22Rv1 (cell line): ENCODE data around the gene ACOX2.

Experiments used
- H3K27ac ChIP-seq: fragments of 450-650 bp; 2 replicates; pipeline ENCODE4 v1.5.1; 2017
- CTCF ChIP-seq: fragments of 450-650 bp; IDR thresholded peaks from 2 replicates; pipeline ENCODE4 v1.5.1; 2017; ENCODE audit warnings: mild to moderate bottlenecking
- ZFX ChIP-seq: fragments of 450-650 bp; IDR thresholded peaks from 2 replicates; pipeline ENCODE4 v1.6.1; 2017; ENCODE audit warnings: antibody characterized with exemption, borderline replicate concordance

Gene ACOX2

GRCh38 chr3:58524326-58524888 lies 12.6 kb downstream of the ACOX2 start:
- TF ChIP-seq CTCF: no peak
- TF ChIP-seq ZFX: no peak
- H3K27ac ChIP-seq: no peak overlapping the region

- no peak overlapping the region for H3K27ac ChIP-seq
- TF ChIP-seq CTCF (no peak), ZFX (no peak)
Observed at GRCh38 chr3:58522759-58523425, 14.1 kb downstream of the ACOX2 start.

- H3K27ac ChIP-seq: no peak overlapping the region
- TF ChIP-seq CTCF: no peak
Observed at GRCh38 chr3:58521917-58522631, 14.9 kb downstream of the ACOX2 start.

GRCh38 chr3:58521336-58521670 lies 15.7 kb downstream of the ACOX2 start:
- TF ChIP-seq ZFX: no peak
- TF ChIP-seq CTCF: no peak
- no peak overlapping the region for H3K27ac ChIP-seq

GRCh38 chr3:58520403-58521335 lies 16.3 kb downstream of the ACOX2 start:
- no peak overlapping the region for H3K27ac ChIP-seq
- TF ChIP-seq ZFX (no peak), CTCF (no peak)

GRCh38 chr3:58519668-58520402 lies 17.2 kb downstream of the ACOX2 start:
- no peak overlapping the region for H3K27ac ChIP-seq
- TF ChIP-seq ZFX: no peak
- no peak for TF ChIP-seq CTCF
